GM12892 (cell line): Measurements from ENCODE around the gene TEX22.

Source experiments
- DNase-seq: peaks from one replicate; pipeline ENCODE4 v3.0.0; 2011; ENCODE audit not compliant: insufficient read length
- FAIRE-seq: peaks from 2 replicates; lab custom pipeline; 2011; peaks lifted over from hg19 to GRCh38; lab: Jason Lieb, UNC
- POLR2A ChIP-seq: IDR thresholded peaks from 2 replicates; pipeline ENCODE4 v1.6.1; 2011; ENCODE audit warnings: low read depth, low read length, control low read depth
- POLR2AphosphoS5 ChIP-seq: IDR thresholded peaks from 2 replicates; pipeline ENCODE4 v1.6.1; 2011; ENCODE audit warnings: low read depth, low read length, control low read depth
- TAF1 ChIP-seq: IDR thresholded peaks from 2 replicates; pipeline ENCODE4 v1.6.1; 2011; ENCODE audit warnings: low read depth, mild to moderate bottlenecking, control low read depth, low read length, borderline replicate concordance

The TEX22 gene

GRCh38 chr14:105411017-105411941 lies 12.9 kb downstream of the TEX22 start:
- DNase-seq (peak; percentile 72), FAIRE-seq (no peak)

GRCh38 chr14:105411985-105412770 lies 13.8 kb downstream of the TEX22 start:
- FAIRE-seq = no peak
- DNase-seq = peak; percentile 29
- TF ChIP-seq TAF1 (no peak), POLR2A (no peak), POLR2AphosphoS5 (no peak)

More at GRCh38 chr14:105411017-105411941, 12.9 kb downstream of the TEX22 start:
- TF ChIP-seq POLR2AphosphoS5 (no peak), TAF1 (no peak), POLR2A (no peak)

- DNase-seq = peak; percentile 17
- TF ChIP-seq POLR2A (no peak), POLR2AphosphoS5 (no peak), TAF1 (no peak)
- no peak for FAIRE-seq
Measured at GRCh38 chr14:105412771-105413543, 14.6 kb downstream of the TEX22 start.

- DNase-seq = no peak
- FAIRE-seq = no peak
- TF ChIP-seq TAF1 = no peak
- TF ChIP-seq POLR2A = no peak
- TF ChIP-seq POLR2AphosphoS5 = no peak
Measured at GRCh38 chr14:105413544-105413886, 15.2 kb downstream of the TEX22 start.

- TF ChIP-seq TAF1 (no peak), POLR2AphosphoS5 (no peak), POLR2A (no peak)
- peak; percentile 73 for FAIRE-seq
- DNase-seq = peak; percentile 79
Measured at GRCh38 chr14:105414456-105415371, 16.4 kb downstream of the TEX22 start.

- TF ChIP-seq POLR2AphosphoS5 (no peak), POLR2A (no peak), TAF1 (no peak)
- FAIRE-seq (no peak), DNase-seq (no peak)
Measured at GRCh38 chr14:105415481-105416428, 17.4 kb downstream of the TEX22 start.

GRCh38 chr14:105416671-105417070 lies 18.3 kb downstream of the TEX22 start:
- FAIRE-seq = no peak
- TF ChIP-seq POLR2AphosphoS5 = no peak
- no peak for TF ChIP-seq POLR2A
- no peak for TF ChIP-seq TAF1
- no peak for DNase-seq

- no peak for DNase-seq
- no peak for TF ChIP-seq POLR2AphosphoS5
- TF ChIP-seq POLR2A = no peak
- no peak for TF ChIP-seq TAF1
Measured at GRCh38 chr14:105417690-105418121, 19.4 kb downstream of the TEX22 start.

More at GRCh38 chr14:105417690-105418121, 19.4 kb downstream of the TEX22 start:
- FAIRE-seq = no peak
